ENCODE results near the gene SPOCK1. TPM values are rescaled to one million over a fixed set of nuclear protein-coding genes. Genes with fewer than 3 reads are reported as not detected.

The SPOCK1 gene
- polyA plus RNA-seq, 2 of the 4 experiments (the other 2 are of a cell fraction): 28.9 to 40.8 TPM

- TF ChIP-seq REST (IDR thresholded peaks at IDR 0.05): no peak
Measured at GRCh38 chr5:137221943-137222342, 277.2 kb downstream of the SPOCK1 start (continued).

- peak; percentile 91 for FAIRE-seq
- Histone ChIP-seq H3K4me3 (no peak overlapping the region), H3K4me2 (peak overlapping the region; percentile 47), H3K27ac (peak overlapping the region in 1 of 2 experiments; percentile 29; a peak in 1 of 6 replicates), H3K4me1 (peaks cover 34% of the 10 kb centered on the region), H3K9me3 (no peaks in the 10 kb centered on the region)
- WGBS (ENCODE audit: missing lambda C conversion rate): 13% methylated on average over 3 of the region's 3 CpGs
- ChIA-PET CTCF (no interaction called here), POLR2A (no interaction called here)
- TF ChIP-seq RNF2 (IDR thresholded peaks at IDR 0.05; ENCODE audit: borderline replicate concordance, low read depth): no peak
- TF ChIP-seq CBX8 (IDR thresholded peaks at IDR 0.05): no peak
- peak; percentile 75 to 81 for TF ChIP-seq RAD21 (conservative IDR thresholded peaks at IDR 0.05 in 1 of 2, IDR thresholded peaks at IDR 0.05 in 1 of 2)
- TF ChIP-seq, protein P1, sequence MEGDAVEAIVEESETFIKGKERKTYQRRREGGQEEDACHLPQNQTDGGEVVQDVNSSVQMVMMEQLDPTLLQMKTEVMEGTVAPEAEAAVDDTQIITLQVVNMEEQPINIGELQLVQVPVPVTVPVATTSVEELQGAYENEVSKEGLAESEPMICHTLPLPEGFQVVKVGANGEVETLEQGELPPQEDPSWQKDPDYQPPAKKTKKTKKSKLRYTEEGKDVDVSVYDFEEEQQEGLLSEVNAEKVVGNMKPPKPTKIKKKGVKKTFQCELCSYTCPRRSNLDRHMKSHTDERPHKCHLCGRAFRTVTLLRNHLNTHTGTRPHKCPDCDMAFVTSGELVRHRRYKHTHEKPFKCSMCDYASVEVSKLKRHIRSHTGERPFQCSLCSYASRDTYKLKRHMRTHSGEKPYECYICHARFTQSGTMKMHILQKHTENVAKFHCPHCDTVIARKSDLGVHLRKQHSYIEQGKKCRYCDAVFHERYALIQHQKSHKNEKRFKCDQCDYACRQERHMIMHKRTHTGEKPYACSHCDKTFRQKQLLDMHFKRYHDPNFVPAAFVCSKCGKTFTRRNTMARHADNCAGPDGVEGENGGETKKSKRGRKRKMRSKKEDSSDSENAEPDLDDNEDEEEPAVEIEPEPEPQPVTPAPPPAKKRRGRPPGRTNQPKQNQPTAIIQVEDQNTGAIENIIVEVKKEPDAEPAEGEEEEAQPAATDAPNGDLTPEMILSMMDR (IDR thresholded peaks at IDR 0.05): peak; percentile 76
- no peak for TF ChIP-seq FOSL2 (IDR thresholded peaks at IDR 0.05)
- TF ChIP-seq FOSL2 (CRISPR knock-in tag; IDR thresholded peaks at IDR 0.05): peak; percentile 79
- no peak for TF ChIP-seq HOXA7 (CRISPR knock-in tag; IDR thresholded peaks at IDR 0.05)
- TF ChIP-seq POLR2A (IDR thresholded peaks at IDR 0.05; ENCODE audit: low read length): no peak
- peak; percentile 80 for TF ChIP-seq SMC3 (IDR thresholded peaks at IDR 0.05)
- no peak for TF ChIP-seq HDAC2 (IDR thresholded peaks at IDR 0.05)
- TF ChIP-seq ZSCAN20 (CRISPR knock-in tag; IDR thresholded peaks at IDR 0.05): no peak
- no peak for TF ChIP-seq KDM5A (IDR thresholded peaks at IDR 0.05)
- peak; percentile 62; the same call in 1 of the 2 replicates for TF ChIP-seq GATA3 (IDR thresholded peaks at IDR 0.05; ENCODE audit: borderline replicate concordance)
- TF ChIP-seq MAFK (IDR thresholded peaks at IDR 0.05; ENCODE audit: partially characterized antibody): peak; percentile 91
- TF ChIP-seq CBX2 (IDR thresholded peaks at IDR 0.05; ENCODE audit: borderline replicate concordance, low read depth): no peak
- DNase-seq (ENCODE audit: low read depth in 1 of 2, low spot score in 1 of 2): peak; percentile 79 to 87
- peak; percentile 97 to 98 for ATAC-seq
Measured at GRCh38 chr5:137220523-137220927, 278.6 kb downstream of the SPOCK1 start.

DNA sequence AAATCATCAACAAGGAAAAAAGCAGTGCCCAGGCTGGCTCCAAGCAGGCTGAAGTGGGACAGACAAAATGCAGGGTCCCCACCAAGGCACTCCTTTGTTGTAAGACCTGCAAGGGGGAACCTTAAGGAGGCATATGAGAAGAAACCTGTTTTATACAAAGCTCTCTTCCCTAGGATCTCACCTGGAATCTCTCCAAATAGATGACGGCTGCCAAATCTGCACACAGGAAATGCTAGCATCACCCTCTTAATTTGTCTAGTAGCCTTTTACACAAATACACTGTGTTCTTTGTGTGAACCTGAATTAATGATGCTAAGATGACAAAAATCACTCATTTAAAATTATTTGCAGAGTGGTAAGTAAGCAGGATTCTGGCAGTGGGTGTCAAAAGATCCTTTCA lies 280.2 kb downstream of the SPOCK1 start:
- H3K4me1 ChIP-seq: peaks cover 47% of the 10 kb centered on the region
- H3K4me2 ChIP-seq: peak overlapping the region; percentile 70
- ATAC-seq (peak; percentile 6 to 19; a peak in 2 of 6 replicates), DNase-seq (ENCODE audit: low read depth in 1 of 2, low spot score in 1 of 2) (no peak), FAIRE-seq (no peak)
- H3K27ac ChIP-seq: peak overlapping the region; percentile 33 to 64; a peak in 4 of 6 replicates
- ChIA-PET POLR2A (interaction anchor here (1.1 kb wide), 2 partner anchors 27 to 144 kb away, joined by 3 read pairs; no protein-coding TSS in a partner anchor), CTCF (interaction anchor here (1.1 to 2.7 kb wide), 10 partner anchors 8 to 416 kb away, joined by 3 to 15 read pairs (median 5); no protein-coding TSS in a partner anchor)
- 21% methylated on average over 1 of the region's 1 CpG for WGBS (ENCODE audit: missing lambda C conversion rate)
- H3K4me3 ChIP-seq: no peak overlapping the region
- no peaks in the 10 kb centered on the region for H3K9me3 ChIP-seq
- no peak for TF ChIP-seq MAX (IDR thresholded peaks at IDR 0.05)
- no peak for TF ChIP-seq E2F6 (IDR thresholded peaks at IDR 0.05; ENCODE audit: borderline replicate concordance, low read depth)
- no peak for TF ChIP-seq FOSB (CRISPR knock-in tag; IDR thresholded peaks at IDR 0.05)
- TF ChIP-seq TP53 (CRISPR knock-in tag; IDR thresholded peaks at IDR 0.05): no peak
- no peak for TF ChIP-seq RCOR1 (IDR thresholded peaks at IDR 0.05; ENCODE audit: low read depth, low read length)
- TF ChIP-seq RARB (CRISPR knock-in tag; IDR thresholded peaks at IDR 0.05): no peak
- no peak for TF ChIP-seq BHLHE40 (IDR thresholded peaks at IDR 0.05; ENCODE audit: low read depth, low read length)
